Sigmoid colon (tissue), 7 donors: ENCODE data around the gene CPNE6. TPM values are rescaled to one million over a fixed set of nuclear protein-coding genes. Genes with fewer than 3 reads are reported as not detected.

Experiments
- DNase-seq: peaks from one replicate; pipeline ENCODE4 v3.0.0-alpha.2; 2019
- H3K27ac ChIP-seq, 4 donors: fragments of 200-600 bp; sonication (generic); one replicate each; pipeline ENCODE4 v1.5.1; 2016 to 2019; ENCODE audit warnings: mild to moderate bottlenecking in 1 of 4
- H3K27me3 ChIP-seq, 3 donors: fragments of 200-600 bp; sonication (generic); one replicate each; pipeline ENCODE4 v1.5.1; 2019; ENCODE audit warnings: mild to moderate bottlenecking in 1 of 3
- H3K36me3 ChIP-seq, 4 donors: fragments of 200-600 bp; sonication (generic); one replicate each; pipeline ENCODE4 v1.5.1; 2016 to 2019
- H3K4me1 ChIP-seq, 4 donors: fragments of 200-600 bp; sonication (generic); one replicate each; pipeline ENCODE4 v1.5.1; 2017 to 2019
- H3K4me3 ChIP-seq, 4 donors: fragments of 200-600 bp; sonication (generic); one replicate each; pipeline ENCODE4 v1.5.1; 2017 to 2019; ENCODE audit warnings: mild to moderate bottlenecking in 2 of 4, moderate library complexity in 1 of 4
- H3K9me3 ChIP-seq, 4 donors: fragments of 200-600 bp in 3 of 4; sonication (generic) in 3 of 4; one replicate each; pipeline versions ENCODE4 v1.5.1 to v1.6.1; 2013 to 2019
- EP300 ChIP-seq, 4 donors: sonication (generic); formaldehyde crosslinking; IDR thresholded peaks; one replicate each; pipeline ENCODE4 v1.6.1; 2017; ENCODE audit warnings: antibody characterized with exemption in 4 of 4
- POLR2A ChIP-seq, 2 donors: fragments of 450-650 bp; IDR thresholded peaks; one replicate each; pipeline ENCODE4 v1.6.1; 2016; ENCODE audit warnings: antibody characterized with exemption in 2 of 2, mild to moderate bottlenecking in 2 of 2, moderate library complexity in 2 of 2
- POLR2AphosphoS5 ChIP-seq, 4 donors: sonication (generic); formaldehyde crosslinking; IDR thresholded peaks; one replicate each; pipeline ENCODE4 v1.6.1; 2017; ENCODE audit warnings: antibody characterized with exemption in 4 of 4
- WGBS, 2 donors: extraction: QIAGEN DNeasy Blood & Tissue Kit; methylation state at CpG; one replicate each; pipeline ENCODE4 v1.1.7; 2013; 5-methylcytosine and 5-hydroxymethylcytosine counted together
- intact Hi-C: fragments of 100-400 bp; cut with DNase I; formaldehyde crosslinking; loops from one replicate; pipeline ENCODE4 v1.15.1; 2023
- polyA plus RNA-seq, 3 donors: library from polyadenylated mRNA; stranded (reverse); fragments of 200-250 nt; gene quantifications; one replicate each; pipeline ENCODE4 v1.2.3, GENCODE V29; 2013
- total RNA-seq, 4 donors: library from RNA; depleted of rRNA; stranded (reverse); fragments of >200 nt; gene quantifications; one replicate each; pipeline ENCODE4 v1.1.0, GENCODE V29; 2016
- TF ChIP-seq, protein P1 (sequence below), 4 experiments: fragments of 450-650 bp in 3 of 4; fragments of 200-600 bp in 1 of 4; IDR thresholded peaks; one replicate each; pipeline ENCODE4 v1.5.1; 2016 to 2019; ENCODE audit warnings: antibody characterized with exemption in 4 of 4, mild to moderate bottlenecking in 3 of 4, moderate library complexity in 2 of 4
- donor health status: healthy with polysubstance abuse.
- donor health status: Bipolar disorder and iron deficiency.
- donor health status: healthy.

CPNE6 gene
- total and polyA plus RNA-seq, 7 donors: 0.42 to 3.3 (median 2.3) TPM; not detected in 3

DNA sequence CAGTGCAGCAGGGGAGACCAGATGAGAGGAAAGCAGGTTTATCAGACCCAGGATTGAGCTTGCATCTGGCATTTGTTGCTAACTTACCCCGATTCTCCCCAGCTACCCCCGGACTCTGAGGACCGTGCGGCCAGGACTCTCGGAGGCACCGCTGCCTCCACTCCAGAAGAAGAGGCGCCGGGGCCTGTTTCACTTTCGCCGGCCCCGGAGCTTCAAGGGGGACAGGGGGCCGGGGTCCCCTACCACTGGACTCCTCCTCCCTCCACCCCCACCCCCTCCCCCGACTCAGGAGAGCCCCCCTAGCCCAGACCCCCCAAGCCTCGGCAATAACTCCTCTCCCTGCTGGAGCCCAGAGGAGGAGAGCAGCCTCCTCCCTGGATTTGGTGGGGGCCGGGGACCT is 6.5 kb upstream of the CPNE6 start:
- DNase-seq: no peak
- no peaks in the 10 kb centered on the region for H3K36me3 ChIP-seq
- no peak overlapping the region for H3K27ac ChIP-seq
- H3K9me3 ChIP-seq: no peaks in the 10 kb centered on the region
- intact Hi-C loops: no loop called here
- no peak overlapping the region for H3K4me3 ChIP-seq
- H3K4me1 ChIP-seq: no peaks in the 10 kb centered on the region
- H3K27me3 ChIP-seq: no peaks in the 10 kb centered on the region
- TF ChIP-seq, protein P1, sequence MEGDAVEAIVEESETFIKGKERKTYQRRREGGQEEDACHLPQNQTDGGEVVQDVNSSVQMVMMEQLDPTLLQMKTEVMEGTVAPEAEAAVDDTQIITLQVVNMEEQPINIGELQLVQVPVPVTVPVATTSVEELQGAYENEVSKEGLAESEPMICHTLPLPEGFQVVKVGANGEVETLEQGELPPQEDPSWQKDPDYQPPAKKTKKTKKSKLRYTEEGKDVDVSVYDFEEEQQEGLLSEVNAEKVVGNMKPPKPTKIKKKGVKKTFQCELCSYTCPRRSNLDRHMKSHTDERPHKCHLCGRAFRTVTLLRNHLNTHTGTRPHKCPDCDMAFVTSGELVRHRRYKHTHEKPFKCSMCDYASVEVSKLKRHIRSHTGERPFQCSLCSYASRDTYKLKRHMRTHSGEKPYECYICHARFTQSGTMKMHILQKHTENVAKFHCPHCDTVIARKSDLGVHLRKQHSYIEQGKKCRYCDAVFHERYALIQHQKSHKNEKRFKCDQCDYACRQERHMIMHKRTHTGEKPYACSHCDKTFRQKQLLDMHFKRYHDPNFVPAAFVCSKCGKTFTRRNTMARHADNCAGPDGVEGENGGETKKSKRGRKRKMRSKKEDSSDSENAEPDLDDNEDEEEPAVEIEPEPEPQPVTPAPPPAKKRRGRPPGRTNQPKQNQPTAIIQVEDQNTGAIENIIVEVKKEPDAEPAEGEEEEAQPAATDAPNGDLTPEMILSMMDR (IDR thresholded peaks at IDR 0.05): no peak
- TF ChIP-seq POLR2A (IDR thresholded peaks at IDR 0.05) (no peak), EP300 (IDR thresholded peaks at IDR 0.05) (no peak), POLR2AphosphoS5 (IDR thresholded peaks at IDR 0.05) (no peak)
- WGBS, 2 donors: 91 to 93% methylated on average over 15 of the region's 15 CpGs

DNA sequence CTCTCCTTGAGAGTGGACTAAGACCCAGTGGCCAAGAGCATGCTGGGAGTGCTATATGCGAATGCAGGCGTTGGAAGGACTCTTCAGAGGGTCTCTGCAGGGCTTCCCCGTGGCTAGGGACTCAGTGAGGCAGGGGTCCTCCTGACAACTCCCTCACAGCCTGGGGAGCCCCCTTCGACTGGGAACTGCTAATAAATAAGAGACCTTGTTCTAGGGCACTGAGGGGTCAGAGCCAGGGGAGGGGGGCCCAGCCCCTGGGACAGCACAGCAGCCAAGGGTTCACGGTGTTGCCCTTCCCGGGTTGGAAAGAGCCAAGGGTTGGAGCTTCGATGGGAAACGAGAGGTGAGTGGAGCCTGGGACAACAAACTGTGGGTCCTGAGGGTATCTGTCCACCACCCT is 6.0 kb upstream of the CPNE6 start:
- WGBS, 2 donors: 83 to 87% methylated on average over 8 of the region's 8 CpGs
- no peak for TF ChIP-seq EP300 (IDR thresholded peaks at IDR 0.05)
- no peak for TF ChIP-seq POLR2AphosphoS5 (IDR thresholded peaks at IDR 0.05)
- TF ChIP-seq, protein P1 (IDR thresholded peaks at IDR 0.05): no peak
- no peak for TF ChIP-seq POLR2A (IDR thresholded peaks at IDR 0.05)
- Histone ChIP-seq H3K4me3 (no peak overlapping the region), H3K27ac (no peak overlapping the region), H3K9me3 (no peaks in the 10 kb centered on the region), H3K36me3 (no peaks in the 10 kb centered on the region), H3K4me1 (no peaks in the 10 kb centered on the region), H3K27me3 (no peaks in the 10 kb centered on the region)
- intact Hi-C loops: no loop called here
- DNase-seq: no peak

DNA sequence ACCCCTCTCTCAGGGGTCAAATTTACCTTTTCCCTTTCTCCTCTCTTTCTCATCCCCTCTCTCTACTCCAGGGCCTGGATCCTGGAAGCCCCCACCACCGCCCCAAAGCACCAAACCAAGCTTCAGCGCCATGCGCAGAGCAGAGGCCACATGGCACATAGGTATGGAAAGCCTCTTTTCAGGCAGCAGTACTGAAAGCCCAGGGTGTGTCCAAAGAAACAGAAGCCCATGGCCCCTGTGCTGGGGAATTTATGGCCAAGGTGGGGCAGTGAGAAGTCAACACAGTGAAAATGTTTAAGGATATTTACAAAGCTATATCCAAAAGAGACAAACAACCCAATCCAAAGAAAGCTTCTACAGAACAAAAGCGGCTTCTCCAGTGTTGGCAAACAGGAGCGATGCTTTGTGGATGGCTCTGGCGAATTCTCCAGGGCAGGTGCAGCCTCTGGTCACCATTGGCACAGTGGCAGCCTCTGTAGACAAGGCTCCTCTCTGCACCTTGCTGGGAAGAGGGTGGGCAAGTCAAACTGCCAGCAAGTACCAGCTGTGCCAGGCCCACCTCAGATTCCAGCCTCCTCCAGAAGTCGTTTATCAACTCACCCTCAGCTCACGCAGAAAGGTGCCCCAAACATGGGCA is 4.7 kb upstream of the CPNE6 start:
- H3K9me3 ChIP-seq: no peaks in the 10 kb centered on the region
- H3K27me3 ChIP-seq: no peaks in the 10 kb centered on the region
- DNase-seq: peak; percentile 44
- no peak overlapping the region for H3K27ac ChIP-seq
- intact Hi-C loops: no loop called here
- TF ChIP-seq, protein P1 (IDR thresholded peaks at IDR 0.05): no peak
- TF ChIP-seq POLR2AphosphoS5 (IDR thresholded peaks at IDR 0.05) (no peak), EP300 (IDR thresholded peaks at IDR 0.05) (no peak)
- peaks cover 0 to 6% (median 5%) of the 10 kb centered on the region in 4 donors for H3K4me1 ChIP-seq
- 23 to 72% methylated on average over 8 of the region's 8 CpGs for WGBS, 2 donors
- no peak overlapping the region for H3K4me3 ChIP-seq
- H3K36me3 ChIP-seq: no peaks in the 10 kb centered on the region

DNA sequence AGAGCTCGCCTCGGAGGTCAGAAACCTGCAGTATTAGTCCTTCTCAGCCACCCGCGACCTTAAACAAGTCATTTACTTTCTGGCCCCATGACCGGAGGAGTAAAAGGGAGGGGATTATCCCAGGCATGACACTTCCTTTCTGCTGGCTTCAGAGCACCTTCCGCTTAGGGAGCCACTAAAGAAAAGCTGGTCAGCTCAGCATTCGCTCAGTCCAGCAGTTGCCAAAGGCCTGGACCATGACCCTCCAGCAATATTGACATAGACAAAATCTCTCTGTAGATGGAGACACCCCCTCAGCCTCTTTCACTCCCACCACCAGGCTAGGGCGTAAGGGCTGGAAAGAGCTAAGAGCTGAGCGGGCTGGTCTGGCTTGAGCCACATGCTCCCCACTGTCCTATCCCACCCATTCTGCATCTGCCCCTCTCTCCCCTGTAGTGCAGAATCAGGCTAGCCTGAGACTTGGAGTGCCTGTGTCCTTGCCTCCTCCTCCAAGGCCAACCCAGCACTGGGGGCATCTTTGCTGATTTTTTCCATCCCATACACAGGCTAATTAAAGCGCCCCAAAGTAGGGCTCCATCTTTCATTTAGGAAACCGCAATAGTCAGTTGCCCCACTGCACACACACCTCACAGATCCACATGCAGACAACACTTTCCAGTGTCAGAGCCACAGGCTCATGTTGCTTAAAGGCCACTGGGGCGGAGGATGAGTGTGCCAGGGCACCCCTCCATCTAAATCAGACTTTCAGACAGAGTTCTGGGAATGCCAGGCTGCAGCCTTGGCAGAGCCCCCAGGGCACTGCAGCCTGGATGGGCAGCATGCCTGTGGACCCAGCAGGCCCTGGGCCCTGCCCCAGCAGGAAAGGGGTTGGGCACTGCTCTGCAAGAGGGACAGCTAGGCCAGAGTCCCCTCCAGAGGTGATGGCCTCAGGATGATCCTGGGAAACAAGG is 4.0 kb upstream of the CPNE6 start:
- Histone ChIP-seq H3K9me3 (no peaks in the 10 kb centered on the region), H3K27me3 (peaks cover 0 to 2% (median 0%) of the 10 kb centered on the region in 3 donors), H3K27ac (no peak overlapping the region), H3K4me1 (peaks cover 0 to 14% (median 13%) of the 10 kb centered on the region in 4 donors), H3K4me3 (no peak overlapping the region), H3K36me3 (no peaks in the 10 kb centered on the region)
- DNase-seq: peak; percentile 40
- 55 to 84% methylated on average over 12 of the region's 12 CpGs for WGBS, 2 donors
- TF ChIP-seq POLR2AphosphoS5 (IDR thresholded peaks at IDR 0.05): no peak
- intact Hi-C loops: no loop called here

DNA sequence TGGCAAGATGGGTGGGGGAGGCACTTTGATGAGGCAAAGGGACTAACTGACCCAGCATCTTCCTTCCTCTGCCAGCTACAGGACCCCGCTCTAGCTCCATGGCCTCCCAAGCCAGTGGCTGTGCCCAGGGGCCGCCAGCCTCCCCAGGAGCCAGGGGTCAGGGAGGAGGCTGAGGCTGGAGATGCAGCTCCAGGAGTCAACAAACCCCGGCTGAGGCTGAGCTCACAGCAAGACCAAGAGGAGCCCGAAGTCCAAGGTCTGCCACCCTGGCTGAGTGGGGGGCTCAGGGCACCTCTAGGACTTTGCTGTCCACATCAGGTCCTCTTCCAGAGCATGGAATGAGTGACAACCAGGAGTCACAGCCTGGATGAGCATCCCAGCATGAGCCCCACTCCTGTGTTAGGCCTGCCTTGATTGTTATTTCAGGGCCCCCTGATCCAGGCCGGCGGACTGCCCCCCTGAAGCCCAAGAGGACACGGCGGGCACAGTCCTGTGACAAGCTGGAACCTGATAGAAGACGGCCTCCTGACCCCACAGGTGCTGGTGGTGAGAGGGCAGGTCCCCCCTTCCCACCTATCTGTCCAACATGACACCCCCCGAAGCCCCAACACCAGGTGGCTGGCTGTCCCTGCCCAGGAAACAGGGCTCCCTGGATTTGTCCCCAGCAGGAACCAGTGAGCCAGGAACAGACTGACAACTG is 2.5 kb upstream of the CPNE6 start:
- intact Hi-C loops: no loop called here
- no peak overlapping the region for H3K27ac ChIP-seq
- DNase-seq: peak; percentile 46
- H3K36me3 ChIP-seq: no peaks in the 10 kb centered on the region
- WGBS, 2 donors: 90 to 91% methylated on average over 10 of the region's 10 CpGs
- peaks cover 0 to 18% (median 17%) of the 10 kb centered on the region in 4 donors for H3K4me1 ChIP-seq
- no peaks in the 10 kb centered on the region for H3K9me3 ChIP-seq
- no peak overlapping the region for H3K4me3 ChIP-seq
- H3K27me3 ChIP-seq: peaks cover 0 to 15% (median 0%) of the 10 kb centered on the region in 3 donors
- TF ChIP-seq POLR2A (IDR thresholded peaks at IDR 0.05): no peak
- TF ChIP-seq POLR2AphosphoS5 (IDR thresholded peaks at IDR 0.05): no peak
- no peak for TF ChIP-seq EP300 (IDR thresholded peaks at IDR 0.05)
- TF ChIP-seq, protein P1 (IDR thresholded peaks at IDR 0.05): no peak
